HepG2 (cell line): ENCODE results near the gene TVP23A.

Experiments used
- BRCA1 ChIP-seq: sonication (generic); formaldehyde crosslinking; IDR thresholded peaks from 2 replicates; pipeline ENCODE4 v1.4.0; 2020; ENCODE audit warnings: missing genetic modification reagents
- FOSL1 ChIP-seq: sonication (generic); formaldehyde crosslinking; IDR thresholded peaks from 2 replicates; pipeline ENCODE4 v1.9.0; 2021; ENCODE audit warnings: missing genetic modification reagents, borderline replicate concordance
- MAX ChIP-seq: IDR thresholded peaks from 2 replicates; pipeline ENCODE4 v1.6.1; 2012; ENCODE audit warnings: inconsistent platforms
- MTF1 ChIP-seq: sonication (generic); formaldehyde crosslinking; IDR thresholded peaks from 2 replicates; pipeline ENCODE4 v1.5.0; 2020; ENCODE audit warnings: missing genetic modification reagents
- MXI1 ChIP-seq: IDR thresholded peaks from 3 replicates; pipeline ENCODE4 v1.6.1; 2012; ENCODE audit warnings: low read depth, low read length, inconsistent platforms, borderline replicate concordance
- POLR2AphosphoS5 ChIP-seq: IDR thresholded peaks from 2 replicates; pipeline ENCODE4 v1.6.1; 2012; ENCODE audit warnings: low read depth, low read length
- THAP7 ChIP-seq: sonication (generic); formaldehyde crosslinking; IDR thresholded peaks from 2 replicates; pipeline ENCODE4 v1.8.1; 2023; ENCODE audit warnings: mild to moderate bottlenecking, missing genetic modification reagents
- ZBTB7A ChIP-seq: sonication (generic); formaldehyde crosslinking; IDR thresholded peaks from 2 replicates; pipeline ENCODE4 v1.8.0; 2022; ENCODE audit warnings: mild to moderate bottlenecking, missing genetic modification reagents
- ZFP90 ChIP-seq: sonication (generic); formaldehyde crosslinking; IDR thresholded peaks from 2 replicates; pipeline ENCODE4 v1.8.0; 2022; ENCODE audit warnings: missing genetic modification reagents, mild to moderate bottlenecking, inconsistent platforms, borderline replicate concordance
- ZNF235 ChIP-seq: sonication (generic); formaldehyde crosslinking; IDR thresholded peaks from 2 replicates; pipeline ENCODE4 v1.8.1; 2023; ENCODE audit warnings: mild to moderate bottlenecking, missing genetic modification reagents, borderline replicate concordance
- ZNF652 ChIP-seq: IDR thresholded peaks from 2 replicates; pipeline ENCODE4 v1.6.1; 2016; ENCODE audit warnings: low read depth, borderline replicate concordance
- ZNF724P ChIP-seq: sonication (generic); formaldehyde crosslinking; IDR thresholded peaks from 2 replicates; pipeline ENCODE4 v1.8.0; 2022; ENCODE audit warnings: missing genetic modification reagents, borderline replicate concordance
- TF ChIP-seq, protein P1 (sequence below): sonication (generic); formaldehyde crosslinking; IDR thresholded peaks from 2 replicates; pipeline ENCODE4 v1.5.1; 2020; ENCODE audit warnings: missing genetic modification reagents, mild to moderate bottlenecking, borderline replicate concordance
- TF ChIP-seq, protein P2 (sequence below): sonication (generic); formaldehyde crosslinking; IDR thresholded peaks from 2 replicates; pipeline ENCODE4 v1.5.0; 2020; ENCODE audit warnings: mild to moderate bottlenecking, missing genetic modification reagents, moderate library complexity

- no peak for TF ChIP-seq ZNF724P
- TF ChIP-seq THAP7 (CRISPR knock-in tag): no peak
- TF ChIP-seq BRCA1 (CRISPR knock-in tag): no peak
- TF ChIP-seq ZNF652 (CRISPR knock-in tag): no peak
- no peak for TF ChIP-seq MTF1
- TF ChIP-seq ZFP90: no peak
- TF ChIP-seq, protein P1, sequence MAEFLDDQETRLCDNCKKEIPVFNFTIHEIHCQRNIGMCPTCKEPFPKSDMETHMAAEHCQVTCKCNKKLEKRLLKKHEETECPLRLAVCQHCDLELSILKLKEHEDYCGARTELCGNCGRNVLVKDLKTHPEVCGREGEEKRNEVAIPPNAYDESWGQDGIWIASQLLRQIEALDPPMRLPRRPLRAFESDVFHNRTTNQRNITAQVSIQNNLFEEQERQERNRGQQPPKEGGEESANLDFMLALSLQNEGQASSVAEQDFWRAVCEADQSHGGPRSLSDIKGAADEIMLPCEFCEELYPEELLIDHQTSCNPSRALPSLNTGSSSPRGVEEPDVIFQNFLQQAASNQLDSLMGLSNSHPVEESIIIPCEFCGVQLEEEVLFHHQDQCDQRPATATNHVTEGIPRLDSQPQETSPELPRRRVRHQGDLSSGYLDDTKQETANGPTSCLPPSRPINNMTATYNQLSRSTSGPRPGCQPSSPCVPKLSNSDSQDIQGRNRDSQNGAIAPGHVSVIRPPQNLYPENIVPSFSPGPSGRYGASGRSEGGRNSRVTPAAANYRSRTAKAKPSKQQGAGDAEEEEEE (CRISPR knock-in tag): no peak
- TF ChIP-seq, protein P2, sequence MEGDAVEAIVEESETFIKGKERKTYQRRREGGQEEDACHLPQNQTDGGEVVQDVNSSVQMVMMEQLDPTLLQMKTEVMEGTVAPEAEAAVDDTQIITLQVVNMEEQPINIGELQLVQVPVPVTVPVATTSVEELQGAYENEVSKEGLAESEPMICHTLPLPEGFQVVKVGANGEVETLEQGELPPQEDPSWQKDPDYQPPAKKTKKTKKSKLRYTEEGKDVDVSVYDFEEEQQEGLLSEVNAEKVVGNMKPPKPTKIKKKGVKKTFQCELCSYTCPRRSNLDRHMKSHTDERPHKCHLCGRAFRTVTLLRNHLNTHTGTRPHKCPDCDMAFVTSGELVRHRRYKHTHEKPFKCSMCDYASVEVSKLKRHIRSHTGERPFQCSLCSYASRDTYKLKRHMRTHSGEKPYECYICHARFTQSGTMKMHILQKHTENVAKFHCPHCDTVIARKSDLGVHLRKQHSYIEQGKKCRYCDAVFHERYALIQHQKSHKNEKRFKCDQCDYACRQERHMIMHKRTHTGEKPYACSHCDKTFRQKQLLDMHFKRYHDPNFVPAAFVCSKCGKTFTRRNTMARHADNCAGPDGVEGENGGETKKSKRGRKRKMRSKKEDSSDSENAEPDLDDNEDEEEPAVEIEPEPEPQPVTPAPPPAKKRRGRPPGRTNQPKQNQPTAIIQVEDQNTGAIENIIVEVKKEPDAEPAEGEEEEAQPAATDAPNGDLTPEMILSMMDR: no peak
- no peak for TF ChIP-seq ZBTB7A (CRISPR knock-in tag)
- TF ChIP-seq FOSL1: no peak
- no peak for TF ChIP-seq POLR2AphosphoS5
- no peak for TF ChIP-seq ZNF235 (CRISPR knock-in tag)
- TF ChIP-seq MXI1: no peak
- TF ChIP-seq MAX: no peak
These were observed 48.6 kb upstream of the TVP23A start for GRCh38 chr16:10867199-10867598.
